ENCODE results near the gene CMTM8. TPM values are rescaled to one million over a fixed set of nuclear protein-coding genes. Genes with fewer than 3 reads are reported as not detected.

The CMTM8 gene
- total and polyA plus RNA-seq, 2 of the 8 experiments (the other 6 are each of a cell fraction or from before 2014, with no cell fraction given), result 10.5 to 22.4 TPM

DNA sequence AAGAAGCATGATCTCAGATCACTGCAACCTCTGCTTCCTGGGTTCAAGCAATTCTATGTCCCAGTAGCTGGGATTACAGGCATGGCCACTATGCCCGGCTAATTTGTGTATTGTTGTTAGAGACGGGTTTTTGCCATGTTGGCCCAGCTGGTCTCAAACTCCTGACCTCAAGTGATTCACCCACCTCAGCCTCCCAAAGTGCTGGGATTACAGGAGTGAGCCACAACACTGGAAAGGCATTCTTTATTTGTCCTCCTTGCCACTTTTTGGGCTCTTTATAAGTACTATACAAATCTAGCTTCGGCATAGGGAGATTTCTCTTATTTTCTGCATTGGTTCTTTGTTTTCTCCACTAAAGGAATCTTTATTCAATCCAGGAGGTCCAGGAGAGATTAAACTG, 18.6 kb downstream of the CMTM8 start (continued):
- TF ChIP-seq, protein P1, sequence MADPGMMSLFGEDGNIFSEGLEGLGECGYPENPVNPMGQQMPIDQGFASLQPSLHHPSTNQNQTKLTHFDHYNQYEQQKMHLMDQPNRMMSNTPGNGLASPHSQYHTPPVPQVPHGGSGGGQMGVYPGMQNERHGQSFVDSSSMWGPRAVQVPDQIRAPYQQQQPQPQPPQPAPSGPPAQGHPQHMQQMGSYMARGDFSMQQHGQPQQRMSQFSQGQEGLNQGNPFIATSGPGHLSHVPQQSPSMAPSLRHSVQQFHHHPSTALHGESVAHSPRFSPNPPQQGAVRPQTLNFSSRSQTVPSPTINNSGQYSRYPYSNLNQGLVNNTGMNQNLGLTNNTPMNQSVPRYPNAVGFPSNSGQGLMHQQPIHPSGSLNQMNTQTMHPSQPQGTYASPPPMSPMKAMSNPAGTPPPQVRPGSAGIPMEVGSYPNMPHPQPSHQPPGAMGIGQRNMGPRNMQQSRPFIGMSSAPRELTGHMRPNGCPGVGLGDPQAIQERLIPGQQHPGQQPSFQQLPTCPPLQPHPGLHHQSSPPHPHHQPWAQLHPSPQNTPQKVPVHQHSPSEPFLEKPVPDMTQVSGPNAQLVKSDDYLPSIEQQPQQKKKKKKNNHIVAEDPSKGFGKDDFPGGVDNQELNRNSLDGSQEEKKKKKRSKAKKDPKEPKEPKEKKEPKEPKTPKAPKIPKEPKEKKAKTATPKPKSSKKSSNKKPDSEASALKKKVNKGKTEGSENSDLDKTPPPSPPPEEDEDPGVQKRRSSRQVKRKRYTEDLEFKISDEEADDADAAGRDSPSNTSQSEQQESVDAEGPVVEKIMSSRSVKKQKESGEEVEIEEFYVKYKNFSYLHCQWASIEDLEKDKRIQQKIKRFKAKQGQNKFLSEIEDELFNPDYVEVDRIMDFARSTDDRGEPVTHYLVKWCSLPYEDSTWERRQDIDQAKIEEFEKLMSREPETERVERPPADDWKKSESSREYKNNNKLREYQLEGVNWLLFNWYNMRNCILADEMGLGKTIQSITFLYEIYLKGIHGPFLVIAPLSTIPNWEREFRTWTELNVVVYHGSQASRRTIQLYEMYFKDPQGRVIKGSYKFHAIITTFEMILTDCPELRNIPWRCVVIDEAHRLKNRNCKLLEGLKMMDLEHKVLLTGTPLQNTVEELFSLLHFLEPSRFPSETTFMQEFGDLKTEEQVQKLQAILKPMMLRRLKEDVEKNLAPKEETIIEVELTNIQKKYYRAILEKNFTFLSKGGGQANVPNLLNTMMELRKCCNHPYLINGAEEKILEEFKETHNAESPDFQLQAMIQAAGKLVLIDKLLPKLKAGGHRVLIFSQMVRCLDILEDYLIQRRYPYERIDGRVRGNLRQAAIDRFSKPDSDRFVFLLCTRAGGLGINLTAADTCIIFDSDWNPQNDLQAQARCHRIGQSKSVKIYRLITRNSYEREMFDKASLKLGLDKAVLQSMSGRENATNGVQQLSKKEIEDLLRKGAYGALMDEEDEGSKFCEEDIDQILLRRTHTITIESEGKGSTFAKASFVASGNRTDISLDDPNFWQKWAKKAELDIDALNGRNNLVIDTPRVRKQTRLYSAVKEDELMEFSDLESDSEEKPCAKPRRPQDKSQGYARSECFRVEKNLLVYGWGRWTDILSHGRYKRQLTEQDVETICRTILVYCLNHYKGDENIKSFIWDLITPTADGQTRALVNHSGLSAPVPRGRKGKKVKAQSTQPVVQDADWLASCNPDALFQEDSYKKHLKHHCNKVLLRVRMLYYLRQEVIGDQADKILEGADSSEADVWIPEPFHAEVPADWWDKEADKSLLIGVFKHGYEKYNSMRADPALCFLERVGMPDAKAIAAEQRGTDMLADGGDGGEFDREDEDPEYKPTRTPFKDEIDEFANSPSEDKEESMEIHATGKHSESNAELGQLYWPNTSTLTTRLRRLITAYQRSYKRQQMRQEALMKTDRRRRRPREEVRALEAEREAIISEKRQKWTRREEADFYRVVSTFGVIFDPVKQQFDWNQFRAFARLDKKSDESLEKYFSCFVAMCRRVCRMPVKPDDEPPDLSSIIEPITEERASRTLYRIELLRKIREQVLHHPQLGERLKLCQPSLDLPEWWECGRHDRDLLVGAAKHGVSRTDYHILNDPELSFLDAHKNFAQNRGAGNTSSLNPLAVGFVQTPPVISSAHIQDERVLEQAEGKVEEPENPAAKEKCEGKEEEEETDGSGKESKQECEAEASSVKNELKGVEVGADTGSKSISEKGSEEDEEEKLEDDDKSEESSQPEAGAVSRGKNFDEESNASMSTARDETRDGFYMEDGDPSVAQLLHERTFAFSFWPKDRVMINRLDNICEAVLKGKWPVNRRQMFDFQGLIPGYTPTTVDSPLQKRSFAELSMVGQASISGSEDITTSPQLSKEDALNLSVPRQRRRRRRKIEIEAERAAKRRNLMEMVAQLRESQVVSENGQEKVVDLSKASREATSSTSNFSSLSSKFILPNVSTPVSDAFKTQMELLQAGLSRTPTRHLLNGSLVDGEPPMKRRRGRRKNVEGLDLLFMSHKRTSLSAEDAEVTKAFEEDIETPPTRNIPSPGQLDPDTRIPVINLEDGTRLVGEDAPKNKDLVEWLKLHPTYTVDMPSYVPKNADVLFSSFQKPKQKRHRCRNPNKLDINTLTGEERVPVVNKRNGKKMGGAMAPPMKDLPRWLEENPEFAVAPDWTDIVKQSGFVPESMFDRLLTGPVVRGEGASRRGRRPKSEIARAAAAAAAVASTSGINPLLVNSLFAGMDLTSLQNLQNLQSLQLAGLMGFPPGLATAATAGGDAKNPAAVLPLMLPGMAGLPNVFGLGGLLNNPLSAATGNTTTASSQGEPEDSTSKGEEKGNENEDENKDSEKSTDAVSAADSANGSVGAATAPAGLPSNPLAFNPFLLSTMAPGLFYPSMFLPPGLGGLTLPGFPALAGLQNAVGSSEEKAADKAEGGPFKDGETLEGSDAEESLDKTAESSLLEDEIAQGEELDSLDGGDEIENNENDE (IDR thresholded peaks at IDR 0.05; ENCODE audit: insufficient replicate concordance, low read length), result no peak
- TF ChIP-seq YY1 (IDR thresholded peaks at IDR 0.05; ENCODE audit: low read depth, low read length), result no peak
- no peak for TF ChIP-seq RBBP5 (IDR thresholded peaks at IDR 0.05; ENCODE audit: borderline replicate concordance, low read depth, low read length)
- TF ChIP-seq POU5F1 (IDR thresholded peaks at IDR 0.05; ENCODE audit: low read depth, low read length), result no peak
- TF ChIP-seq MAFK (IDR thresholded peaks at IDR 0.05; ENCODE audit: low read depth, low read length), result no peak
